Measurements from ENCODE around the gene KCTD16. TPM values are rescaled to one million over a fixed set of nuclear protein-coding genes. Genes with fewer than 3 reads are reported as not detected.

KCTD16 gene
- total RNA-seq, 2 donors from 2014 or later = 0.14 to 0.62 TPM

DNA sequence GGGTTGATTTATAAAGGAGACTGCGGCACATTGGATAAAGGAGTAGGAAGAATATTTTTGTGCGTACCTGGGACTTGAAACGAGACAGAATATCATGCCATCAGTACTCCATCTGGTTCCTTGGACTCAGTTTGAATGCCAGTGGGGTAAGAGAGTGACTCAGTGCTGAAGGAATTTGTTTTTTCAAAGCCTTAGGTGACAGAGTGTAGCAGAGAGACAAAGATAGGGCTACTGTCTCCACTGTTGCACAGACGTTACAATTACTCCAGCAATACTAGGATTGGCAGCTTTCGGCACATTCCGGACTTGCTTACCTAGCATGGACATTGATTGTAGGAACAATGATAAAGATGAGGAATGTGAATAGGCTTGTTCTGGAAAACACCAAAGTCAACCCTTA lies 250.7 kb downstream of the KCTD16 start:
- WGBS = 56% methylated on average over 6 of the region's 6 CpGs
- intact Hi-C loops (cut with DNase I) = no loop called here
- TF ChIP-seq POLR2A (IDR thresholded peaks at IDR 0.05) = no peak
- TF ChIP-seq CTCF (IDR thresholded peaks at IDR 0.05) = no peak
- TF ChIP-seq POLR2AphosphoS5 (IDR thresholded peaks at IDR 0.05) = no peak

DNA sequence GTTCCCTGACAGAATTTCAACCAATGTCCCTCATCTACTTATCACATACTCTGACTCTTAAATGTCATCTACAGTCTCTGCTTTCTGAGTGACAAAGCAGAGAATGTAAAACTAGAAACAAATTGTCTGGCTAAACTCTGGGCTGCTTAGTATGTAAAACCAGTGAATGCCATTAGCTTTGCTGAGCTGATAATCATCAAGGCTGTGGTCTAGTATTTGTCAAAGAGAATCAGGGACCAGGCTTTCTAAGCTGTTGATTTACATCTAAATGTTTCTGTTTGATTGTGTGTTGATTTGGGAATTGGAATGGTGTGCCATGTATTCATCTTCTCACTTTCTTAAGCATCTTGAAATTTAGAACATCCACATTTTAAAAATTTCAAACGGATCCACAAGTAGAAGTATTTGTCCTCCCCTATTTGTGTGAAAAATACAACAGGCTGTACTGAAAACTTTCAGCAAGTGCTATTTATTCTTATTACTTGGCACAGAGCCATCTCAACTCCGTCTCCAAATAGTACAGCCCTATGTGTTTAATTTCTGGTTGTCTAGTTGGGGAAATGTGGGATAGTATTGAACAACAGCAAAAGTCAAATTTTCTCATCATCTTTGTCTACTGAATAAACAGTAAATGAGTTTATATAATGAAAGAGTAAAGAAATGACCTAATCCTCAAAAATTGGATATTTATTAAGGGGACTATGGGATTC lies 251.5 kb downstream of the KCTD16 start:
- TF ChIP-seq POLR2AphosphoS5 (IDR thresholded peaks at IDR 0.05) (no peak), CTCF (IDR thresholded peaks at IDR 0.05) (no peak), POLR2A (IDR thresholded peaks at IDR 0.05) (no peak)
- Histone ChIP-seq H3K4me1 (replicated peaks) (no peaks in the 10 kb centered on the region), H3K36me3 (no peaks in the 10 kb centered on the region), H3K27me3 (replicated peaks; ENCODE audit: insufficient read depth) (no peaks in the 10 kb centered on the region), H3K27ac (no peak overlapping the region), H3K4me3 (no peak overlapping the region), H3K9me3 (no peaks in the 10 kb centered on the region)
- 22% methylated on average over 2 of the region's 2 CpGs for WGBS
- DNase-seq (ENCODE audit: low spot score) = no peak
- intact Hi-C loops (cut with DNase I) = no loop called here

More for the DNA sequence above, 250.7 kb downstream of the KCTD16 start:
- no peaks in the 10 kb centered on the region for H3K4me1 ChIP-seq (replicated peaks)
- H3K9me3 ChIP-seq = no peaks in the 10 kb centered on the region
- no peak for DNase-seq (ENCODE audit: low spot score)
- H3K27ac ChIP-seq = no peak overlapping the region
- no peaks in the 10 kb centered on the region for H3K27me3 ChIP-seq (replicated peaks; ENCODE audit: insufficient read depth)
- H3K36me3 ChIP-seq = no peaks in the 10 kb centered on the region
- H3K4me3 ChIP-seq = no peak overlapping the region

- intact Hi-C loops (cut with DNase I) = no loop called here
- 89% methylated on average over 1 of the region's 1 CpG for WGBS
- DNase-seq (ENCODE audit: low spot score) = no peak
- TF ChIP-seq CTCF (IDR thresholded peaks at IDR 0.05) = no peak
- no peak for TF ChIP-seq POLR2A (IDR thresholded peaks at IDR 0.05)
- no peak for TF ChIP-seq POLR2AphosphoS5 (IDR thresholded peaks at IDR 0.05)
- Histone ChIP-seq H3K36me3 (no peaks in the 10 kb centered on the region), H3K9me3 (no peaks in the 10 kb centered on the region), H3K4me3 (no peak overlapping the region), H3K27ac (no peak overlapping the region), H3K27me3 (replicated peaks; ENCODE audit: insufficient read depth) (no peaks in the 10 kb centered on the region), H3K4me1 (replicated peaks) (no peaks in the 10 kb centered on the region)
Measured at GRCh38 chr5:144427866-144428265, 257.2 kb downstream of the KCTD16 start.

- 21% methylated on average over 1 of the region's 1 CpG for WGBS
- Histone ChIP-seq H3K4me1 (replicated peaks) (no peaks in the 10 kb centered on the region), H3K9me3 (no peaks in the 10 kb centered on the region), H3K27me3 (replicated peaks; ENCODE audit: insufficient read depth) (no peaks in the 10 kb centered on the region), H3K27ac (no peak overlapping the region), H3K36me3 (no peaks in the 10 kb centered on the region), H3K4me3 (no peak overlapping the region)
- intact Hi-C loops (cut with DNase I) = no loop called here
- TF ChIP-seq POLR2A (IDR thresholded peaks at IDR 0.05) = no peak
- TF ChIP-seq CTCF (IDR thresholded peaks at IDR 0.05) = no peak
- no peak for TF ChIP-seq POLR2AphosphoS5 (IDR thresholded peaks at IDR 0.05)
- DNase-seq (ENCODE audit: low spot score) = no peak
Measured at GRCh38 chr5:144428326-144428725, 257.7 kb downstream of the KCTD16 start.

- intact Hi-C loops (cut with DNase I) = no loop called here
- no peak overlapping the region for H3K4me3 ChIP-seq
- DNase-seq (ENCODE audit: low spot score) = no peak
- H3K27ac ChIP-seq = no peak overlapping the region
- no peaks in the 10 kb centered on the region for H3K36me3 ChIP-seq
- H3K27me3 ChIP-seq (replicated peaks; ENCODE audit: insufficient read depth) = no peaks in the 10 kb centered on the region
- no peaks in the 10 kb centered on the region for H3K4me1 ChIP-seq (replicated peaks)
- 96% methylated on average over 1 of the region's 1 CpG for WGBS
- TF ChIP-seq POLR2A (IDR thresholded peaks at IDR 0.05) (no peak), POLR2AphosphoS5 (IDR thresholded peaks at IDR 0.05) (no peak), CTCF (IDR thresholded peaks at IDR 0.05) (no peak)
- H3K9me3 ChIP-seq = no peaks in the 10 kb centered on the region
Measured at GRCh38 chr5:144429405-144429804, 258.7 kb downstream of the KCTD16 start.

All from prostate gland (tissue), 2 donors.